H1 (cell line): ENCODE results near the gene FOXP4. TPM values are rescaled to one million over a fixed set of nuclear protein-coding genes. Genes with fewer than 3 reads are reported as not detected.

Experiments
- CBX8 ChIP-seq: fragments of 300-800, 300-1000 bp; sonication (generic); IDR thresholded peaks from 2 replicates; pipeline ENCODE4 v1.7.1; 2016; ENCODE audit warnings: low read depth, low read length, borderline replicate concordance
- CTBP2 ChIP-seq: IDR thresholded peaks from 2 replicates; pipeline ENCODE4 v1.7.0; 2011; ENCODE audit warnings: borderline replicate concordance, mild to moderate bottlenecking, moderate library complexity, mixed read lengths, low read length; ENCODE audit not compliant: insufficient read depth, insufficient read length
- GABPA ChIP-seq: IDR thresholded peaks from 2 replicates; pipeline ENCODE4 v1.6.1; 2011; ENCODE audit warnings: mild to moderate bottlenecking, low read length, moderate library complexity, borderline replicate concordance; ENCODE audit not compliant: insufficient read depth
- GTF2F1 ChIP-seq: IDR thresholded peaks from 2 replicates; pipeline ENCODE4 v1.6.1; 2012; ENCODE audit warnings: low read depth, low read length, improper control_type of control experiment, borderline replicate concordance
- JUND ChIP-seq: IDR thresholded peaks from 2 replicates; pipeline ENCODE4 v1.6.1; 2011; ENCODE audit warnings: mild to moderate bottlenecking, improper control_type of control experiment, low read length
- PHF8 ChIP-seq: fragments of 200-600 bp; sonication (generic); conservative IDR thresholded peaks from 2 replicates; pipeline ENCODE4 v1.7.1; 2012; ENCODE audit warnings: low read depth, mild to moderate bottlenecking, inconsistent platforms, low read length, moderate library complexity
- RAD21 ChIP-seq, 2 experiments: IDR thresholded peaks in 1 of 2; conservative IDR thresholded peaks in 1 of 2; 2 replicates each; pipeline ENCODE4 v1.6.1; 2011; ENCODE audit warnings: low read depth in 2 of 2, low read length in 2 of 2, improper control_type of control experiment in 1 of 2, inconsistent platforms in 1 of 2, mild to moderate bottlenecking in 1 of 2, moderate library complexity in 1 of 2
- SIRT6 ChIP-seq: IDR thresholded peaks from one replicate; pipeline ENCODE4 v1.7.1; 2012; ENCODE audit warnings: low read length, inconsistent platforms
- TAF1 ChIP-seq: IDR thresholded peaks from 2 replicates; pipeline ENCODE4 v1.6.1; 2011; ENCODE audit warnings: mild to moderate bottlenecking, low read depth, low read length
- polyA plus RNA-seq, 7 experiments: library from polyadenylated mRNA; depleted of rRNA in 3 of 7; stranded (reverse) in 5 of 7; unstranded in 2 of 7; fragments of >200 nt in 5 of 7; fragments of 200-250 nt in 2 of 7; gene quantifications; 1 replicate in 5 of 7; 2 replicates in 1 of 7; 4 replicates in 1 of 7; pipeline versions ENCODE4 v1.2.1 to v1.2.3, GENCODE V29; 2011 to 2013; ENCODE audit warnings: missing spikeins in 2 of 7, mixed read lengths in 2 of 7
- total RNA-seq: library from RNA; stranded (reverse); fragmentation: NEBNext Ultra II Directional; extraction: Animal tissue kit (Norgen Biotek cat#: 25700); gene quantifications from 2 replicates; pipeline ENCODE4 v1.2.1, GENCODE V29; 2021

The FOXP4 gene
- total and polyA plus RNA-seq, 2 of the 8 experiments (the other 6 are each of a cell fraction or from before 2014, with no cell fraction given) = 4.8 to 13.3 TPM

- TF ChIP-seq SIRT6 (no peak), CTBP2 (no peak), CBX8 (no peak), TAF1 (no peak), RAD21 (IDR thresholded peaks at IDR 0.05 in 1 of 2, conservative IDR thresholded peaks at IDR 0.05 in 1 of 2; ENCODE audit: low read depth in 2 of 2, low read length in 2 of 2) (no peak), PHF8 (no peak), GABPA (no peak), GTF2F1 (no peak), JUND (no peak)
Measured at GRCh38 chr6:41581381-41581991, 35.3 kb downstream of the FOXP4 start (continued).
